B cell (primary cell): ENCODE measurements around the gene HOXA4. TPM values are rescaled to one million over a fixed set of nuclear protein-coding genes. Genes with fewer than 3 reads are reported as not detected.

ENCODE experiments used
- ATAC-seq: fragments of 200-7000 bp; cut with Tn5 transposase; one replicate; pipeline ENCODE4 v1.10.0; 2021; ENCODE audit warnings: low read depth, mild to moderate bottlenecking, moderate number of reproducible peaks, moderate library complexity
- CTCF ChIA-PET: fragments of 350-600 bp; sonication (Branson Sonifier 250); formaldehyde crosslinking; loops from one replicate; lab custom pipeline; 2021; ENCODE audit warnings: antibody characterized with exemption, inconsistent platforms; lab: Charles Lee
- POLR2A ChIA-PET: fragments of 350-600 bp; sonication (Branson Sonifier 250); formaldehyde crosslinking; loops from one replicate; lab custom pipeline; 2021; ENCODE audit warnings: antibody characterized with exemption; lab: Charles Lee
- DNase-seq: peaks from one replicate; pipeline ENCODE4 v3.0.0; 2013
- H2AFZ ChIP-seq: 2 replicates; pipeline ENCODE4 v1.6.1; 2012; ENCODE audit warnings: mild to moderate bottlenecking, low read depth, low read length; ENCODE audit not compliant: insufficient read depth, poor library complexity, severe bottlenecking
- H3K27ac ChIP-seq, 2 donors: 1 replicate in 1 of 2; 2 replicates in 1 of 2; pipeline ENCODE4 v1.5.1; 2012 to 2013; ENCODE audit warnings: low read length in 2 of 2, mild to moderate bottlenecking in 2 of 2, moderate library complexity in 1 of 2
- H3K27me3 ChIP-seq, 4 experiments: fragments of 200-600 bp in 1 of 4; sonication (generic) in 1 of 4; replicated peaks in 1 of 4; 1 replicate in 2 of 4; 2 replicates in 2 of 4; pipeline versions ENCODE4 v1.6.1 to v1.7.0; 2013 to 2016; ENCODE audit warnings: low read length in 3 of 4, mild to moderate bottlenecking in 2 of 4, mixed read lengths in 1 of 4, moderate library complexity in 1 of 4; ENCODE audit not compliant: insufficient read depth in 4 of 4, control insufficient read depth in 3 of 4; ENCODE audit errors: control extremely low read depth in 1 of 4
- H3K36me3 ChIP-seq, 2 experiments: replicated peaks in 1 of 2; 1 replicate in 1 of 2; 2 replicates in 1 of 2; pipeline versions ENCODE4 v1.6.1 to v1.7.1; 2013; ENCODE audit warnings: low read length in 1 of 2; ENCODE audit not compliant: insufficient read depth in 2 of 2, control insufficient read depth in 1 of 2; ENCODE audit errors: control extremely low read depth in 1 of 2, extremely low read depth in 1 of 2
- H3K4me1 ChIP-seq, 2 donors: fragments of 200-600 bp in 1 of 2; sonication (generic) in 1 of 2; 1 replicate in 1 of 2; 2 replicates in 1 of 2; pipeline versions ENCODE4 v1.5.1 to v1.6.1; 2013 to 2017; ENCODE audit warnings: low read length in 2 of 2; ENCODE audit not compliant: control insufficient read depth in 2 of 2, insufficient read depth in 2 of 2
- H3K4me2 ChIP-seq: replicated peaks from 2 replicates; pipeline ENCODE3; 2012; ENCODE audit warnings: mild to moderate bottlenecking, low read depth, low read length; ENCODE audit not compliant: poor library complexity, severe bottlenecking
- H3K4me3 ChIP-seq, 5 experiments: fragments of 200-600 bp in 1 of 5; sonication (generic) in 1 of 5; 1 replicate in 3 of 5; 2 replicates in 2 of 5; pipeline versions ENCODE4 v1.5.1 to v1.7.0; 2011 to 2016; ENCODE audit warnings: low read length in 4 of 5, mild to moderate bottlenecking in 4 of 5, low read depth in 2 of 5, control low read depth in 1 of 5, moderate library complexity in 1 of 5; ENCODE audit not compliant: insufficient read depth in 1 of 5; ENCODE audit errors: control extremely low read depth in 1 of 5, extremely low read depth in 1 of 5
- H3K79me2 ChIP-seq: fragments of 200-600 bp; sonication (generic); one replicate; pipeline ENCODE4 v1.6.0; 2016; ENCODE audit warnings: low read length; ENCODE audit not compliant: control insufficient read depth, insufficient read depth
- H3K9ac ChIP-seq: fragments of 200-600 bp; sonication (generic); 2 replicates; pipeline ENCODE4 v1.6.1; 2017; ENCODE audit warnings: mild to moderate bottlenecking, low read length, moderate library complexity
- H3K9me3 ChIP-seq, 3 donors: one replicate each; pipeline versions ENCODE4 v1.6.1 to v1.7.1; 2013; ENCODE audit warnings: low read length in 2 of 3; ENCODE audit not compliant: control insufficient read depth in 2 of 3, insufficient read depth in 1 of 3; ENCODE audit errors: control extremely low read depth in 1 of 3
- H4K20me1 ChIP-seq: 2 replicates; pipeline ENCODE4 v1.6.0; 2012; ENCODE audit warnings: mild to moderate bottlenecking, low read length; ENCODE audit not compliant: insufficient read depth, control insufficient read depth, poor library complexity, severe bottlenecking
- H3K27ac Mint-ChIP-seq: one replicate; pipeline ENCODE4 v1.8.0; 2021; ENCODE audit warnings: mixed read lengths
- H3K27me3 Mint-ChIP-seq: one replicate; pipeline ENCODE4 v1.8.0; 2021; ENCODE audit warnings: mixed read lengths
- H3K4me1 Mint-ChIP-seq: one replicate; pipeline ENCODE4 v1.8.0; 2021; ENCODE audit warnings: mixed read lengths
- H3K4me3 Mint-ChIP-seq: one replicate; pipeline ENCODE4 v1.8.0; 2021; ENCODE audit warnings: mixed read lengths
- H3K9me3 Mint-ChIP-seq: one replicate; pipeline ENCODE4 v1.8.0; 2022; ENCODE audit warnings: mixed read lengths; ENCODE audit not compliant: insufficient read depth
- EZH2 ChIP-seq: IDR thresholded peaks from 2 replicates; pipeline ENCODE4 v1.6.1; 2012; ENCODE audit warnings: borderline replicate concordance, low read depth, mild to moderate bottlenecking, moderate library complexity, low read length; ENCODE audit not compliant: insufficient read depth, poor library complexity, severe bottlenecking
- WGBS: methylation state at CpG from one replicate; pipeline ENCODE4 v1.1.5; 2013; ENCODE audit warnings: missing lambda C conversion rate; ENCODE audit not compliant: insufficient coverage; 5-methylcytosine and 5-hydroxymethylcytosine counted together
- intact Hi-C: fragments of 100-400 bp; cut with micrococcal nuclease; formaldehyde crosslinking; loops from one replicate; pipeline ENCODE4 v1.10.0; 2022
- polyA plus RNA-seq: library from polyadenylated mRNA; depleted of rRNA; stranded (reverse); fragments of >200 nt; gene quantifications from 2 replicates; pipeline ENCODE4 v1.2.3, GENCODE V29; 2012
- total RNA-seq, 2 donors: library from RNA; stranded (reverse); fragments of 120-200 nt in 1 of 2; gene quantifications; 1 replicate in 1 of 2; 2 replicates in 1 of 2; pipeline versions ENCODE4 v1.2.3 to v1.2.4, GENCODE V29; 2013 to 2022
- TF ChIP-seq, protein P1 (sequence below): fragments of 200-600 bp; IDR thresholded peaks from one replicate; pipeline ENCODE4 v1.8.0; 2022; ENCODE audit warnings: antibody characterized with exemption, mild to moderate bottlenecking

The HOXA4 gene
- total and polyA plus RNA-seq, 2 donors (not counting 1 experiment from before 2014, with no cell fraction given) = 0.30 TPM; not detected in 1

DNA sequence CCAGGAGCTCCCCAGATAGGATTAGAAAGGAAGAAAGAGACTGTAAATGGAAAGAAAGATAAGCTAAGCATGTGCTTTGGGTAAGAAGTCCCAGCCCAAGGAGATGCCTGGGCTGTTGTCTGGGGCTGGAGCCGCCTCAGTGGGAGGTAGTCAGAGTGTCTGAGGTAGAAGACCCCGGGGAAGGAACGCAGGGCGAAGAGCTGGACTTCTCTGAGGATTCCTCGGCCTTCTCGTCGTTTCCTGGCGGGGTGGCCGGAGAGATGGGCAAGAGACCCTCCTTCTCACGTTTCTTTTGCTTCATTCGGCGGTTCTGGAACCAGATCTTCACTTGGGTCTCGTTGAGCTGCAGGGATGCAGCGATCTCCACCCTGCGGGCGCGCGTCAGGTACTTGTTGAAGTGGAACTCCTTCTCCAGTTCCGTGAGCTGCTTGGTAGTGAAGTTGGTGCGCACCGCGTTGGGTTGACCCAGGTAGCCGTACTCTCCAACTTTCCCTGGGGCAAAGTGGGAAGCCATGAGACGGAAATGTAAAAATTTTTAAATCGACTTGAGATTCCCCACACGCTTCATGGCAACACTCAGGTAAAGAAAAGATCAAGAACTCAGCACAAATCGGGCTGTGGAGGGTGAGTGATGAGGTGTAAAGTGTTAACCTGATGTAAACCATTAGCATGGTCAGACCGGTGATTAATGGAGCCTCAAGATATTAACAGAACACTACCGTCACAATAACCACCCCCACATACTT is 36.1 kb downstream of the HOXA4 start:
- Histone ChIP-seq H3K4me1 (peaks cover 32 to 37% of the 10 kb centered on the region in 2 donors), H3K36me3 (no peaks in the 10 kb centered on the region), H3K9ac (no peak overlapping the region), H2AFZ (no peak overlapping the region), H3K79me2 (no peaks in the 10 kb centered on the region), H3K9me3 (peaks cover 0 to 21% (median 0%) of the 10 kb centered on the region in 3 donors), H3K4me2 (no peak overlapping the region), H3K27ac (no peak overlapping the region), H4K20me1 (peaks cover 12% of the 10 kb centered on the region), H3K4me3 (no peak overlapping the region), H3K27me3 (peaks cover 2 to 80% (median 46%) of the 10 kb centered on the region in 4 experiments)
- no peaks in the 10 kb centered on the region for H3K9me3 Mint-ChIP-seq
- H3K4me1 Mint-ChIP-seq = peaks cover 32% of the 10 kb centered on the region
- intact Hi-C loops = loop anchor here (5.0 kb wide), 2 partner anchors 412 to 1232 kb away; no protein-coding TSS in a partner anchor
- H3K27ac Mint-ChIP-seq = no peak overlapping the region
- no peak for ATAC-seq
- peak; percentile 32 for DNase-seq
- POLR2A ChIA-PET = no interaction called here
- 49% methylated on average over 23 of the region's 29 CpGs for WGBS
- peaks cover 60% of the 10 kb centered on the region for H3K27me3 Mint-ChIP-seq
- TF ChIP-seq EZH2 = no peak
- TF ChIP-seq, protein P1, sequence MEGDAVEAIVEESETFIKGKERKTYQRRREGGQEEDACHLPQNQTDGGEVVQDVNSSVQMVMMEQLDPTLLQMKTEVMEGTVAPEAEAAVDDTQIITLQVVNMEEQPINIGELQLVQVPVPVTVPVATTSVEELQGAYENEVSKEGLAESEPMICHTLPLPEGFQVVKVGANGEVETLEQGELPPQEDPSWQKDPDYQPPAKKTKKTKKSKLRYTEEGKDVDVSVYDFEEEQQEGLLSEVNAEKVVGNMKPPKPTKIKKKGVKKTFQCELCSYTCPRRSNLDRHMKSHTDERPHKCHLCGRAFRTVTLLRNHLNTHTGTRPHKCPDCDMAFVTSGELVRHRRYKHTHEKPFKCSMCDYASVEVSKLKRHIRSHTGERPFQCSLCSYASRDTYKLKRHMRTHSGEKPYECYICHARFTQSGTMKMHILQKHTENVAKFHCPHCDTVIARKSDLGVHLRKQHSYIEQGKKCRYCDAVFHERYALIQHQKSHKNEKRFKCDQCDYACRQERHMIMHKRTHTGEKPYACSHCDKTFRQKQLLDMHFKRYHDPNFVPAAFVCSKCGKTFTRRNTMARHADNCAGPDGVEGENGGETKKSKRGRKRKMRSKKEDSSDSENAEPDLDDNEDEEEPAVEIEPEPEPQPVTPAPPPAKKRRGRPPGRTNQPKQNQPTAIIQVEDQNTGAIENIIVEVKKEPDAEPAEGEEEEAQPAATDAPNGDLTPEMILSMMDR = no peak
- CTCF ChIA-PET = interaction anchor here (1.2 kb wide), 1 partner anchor 69 kb away, joined by 3 read pairs; no protein-coding TSS in a partner anchor
- peak overlapping the region; percentile 88 for H3K4me3 Mint-ChIP-seq
